ENCODE results near the gene IL18RAP.
A peak's percentile ranks its signal among the peaks of the same experiment; 100 is the strongest.

IL18RAP gene
- total RNA-seq, result 0.61 to 2.5 reads per million in 2 donors

- no peak for DNase-seq
Measured at GRCh38 chr2:102422910-102423309, at the start of gene IL18RAP. Gene IL18RAP (plus strand): TSS chr2:102423160. CDS start chr2:102423278, 118 bp downstream.

GRCh38 chr2:102376052-102376591 lies 46.8 kb upstream of the IL18RAP start:
- DNase-seq, result no peak

DNA sequence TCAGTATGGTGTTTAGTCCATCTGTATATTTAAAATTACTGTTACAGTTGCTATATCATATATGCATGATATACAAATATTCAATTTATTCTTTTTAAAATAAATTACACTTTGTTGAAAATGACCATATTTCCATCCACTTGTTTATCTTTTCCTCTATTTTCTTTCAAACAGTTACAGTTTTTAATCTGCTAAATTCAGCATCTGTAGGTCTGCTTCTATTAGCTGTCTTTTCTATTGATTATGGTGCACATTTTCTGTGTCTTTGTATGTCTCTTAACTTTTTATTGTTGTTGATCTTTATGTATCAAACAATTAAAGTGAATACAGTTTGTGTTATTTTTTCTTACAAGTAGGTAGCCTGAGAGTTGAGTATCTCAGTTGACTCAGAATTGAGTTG lies 39.2 kb upstream of the IL18RAP start:
- DNase-seq, result no peak

DNA sequence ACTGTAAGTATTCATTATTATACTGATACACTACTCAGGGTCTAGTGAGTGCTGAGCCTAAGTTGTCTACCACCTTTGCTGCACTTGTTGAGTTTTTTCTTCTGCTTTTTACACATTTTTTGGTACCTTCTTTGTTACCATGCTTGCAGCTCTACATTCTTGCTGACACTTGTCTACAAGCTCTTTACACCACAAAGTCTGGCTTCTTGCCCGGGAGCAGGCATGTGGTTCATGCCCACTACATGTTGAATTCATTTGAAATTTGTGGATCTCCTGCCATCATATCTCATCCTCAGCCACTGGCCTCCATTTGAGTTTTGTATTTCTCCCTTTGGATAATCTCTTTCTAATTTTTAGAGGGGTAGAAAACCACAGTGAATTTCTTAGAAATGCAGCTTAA lies 37.4 kb upstream of the IL18RAP start:
- no peak for DNase-seq

DNA sequence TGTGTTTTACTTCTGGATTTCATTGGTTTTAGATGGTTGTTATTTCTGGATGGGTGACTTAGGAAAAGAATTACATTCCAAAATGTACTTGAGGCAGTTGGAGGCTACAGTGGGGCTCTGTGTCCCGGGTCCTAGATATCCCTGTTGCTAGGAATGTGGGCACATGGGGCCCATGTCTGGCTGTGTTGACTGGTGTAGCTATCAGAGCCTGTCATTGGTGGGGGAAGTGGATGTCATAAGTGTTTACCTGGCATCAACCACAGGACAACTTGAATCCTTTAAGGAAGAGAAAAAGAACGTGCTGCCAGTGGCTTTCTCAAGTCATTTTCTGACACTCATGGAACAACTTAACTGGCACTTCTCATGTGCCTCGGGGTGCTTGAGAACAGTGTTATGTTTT lies 37.0 kb upstream of the IL18RAP start:
- DNase-seq, result no peak

DNA sequence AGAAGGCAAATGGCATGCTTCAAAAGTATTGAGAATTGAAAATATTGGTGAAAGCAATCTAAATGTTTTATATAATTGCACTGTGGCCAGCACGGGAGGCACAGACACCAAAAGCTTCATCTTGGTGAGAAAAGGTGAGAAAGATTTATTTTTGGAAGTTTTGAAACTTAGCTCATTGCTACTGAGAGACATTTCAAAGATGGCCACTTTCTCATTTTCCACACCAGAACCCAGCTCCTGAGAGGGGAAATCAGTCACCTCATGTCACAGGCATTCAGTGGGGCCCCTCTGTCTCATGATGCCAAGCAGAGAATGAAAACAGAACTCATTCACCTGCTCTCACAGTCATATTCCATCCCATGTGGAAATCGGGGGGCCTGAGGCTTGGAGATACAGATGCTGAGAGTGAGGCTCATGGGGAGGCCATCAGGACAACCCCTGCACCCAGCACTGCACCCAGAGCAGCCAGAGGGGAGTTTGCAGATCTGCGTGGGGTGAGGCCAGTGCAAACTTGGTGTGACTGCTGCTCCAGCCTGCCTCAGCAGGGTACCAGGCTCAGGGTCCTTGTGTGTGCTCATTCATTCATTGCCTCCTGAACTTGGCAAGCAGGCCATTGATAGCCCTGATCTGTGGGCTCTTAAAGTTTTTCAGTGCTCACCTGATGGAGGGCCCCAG lies 36.0 kb upstream of the IL18RAP start:
- no peak for DNase-seq

DNA sequence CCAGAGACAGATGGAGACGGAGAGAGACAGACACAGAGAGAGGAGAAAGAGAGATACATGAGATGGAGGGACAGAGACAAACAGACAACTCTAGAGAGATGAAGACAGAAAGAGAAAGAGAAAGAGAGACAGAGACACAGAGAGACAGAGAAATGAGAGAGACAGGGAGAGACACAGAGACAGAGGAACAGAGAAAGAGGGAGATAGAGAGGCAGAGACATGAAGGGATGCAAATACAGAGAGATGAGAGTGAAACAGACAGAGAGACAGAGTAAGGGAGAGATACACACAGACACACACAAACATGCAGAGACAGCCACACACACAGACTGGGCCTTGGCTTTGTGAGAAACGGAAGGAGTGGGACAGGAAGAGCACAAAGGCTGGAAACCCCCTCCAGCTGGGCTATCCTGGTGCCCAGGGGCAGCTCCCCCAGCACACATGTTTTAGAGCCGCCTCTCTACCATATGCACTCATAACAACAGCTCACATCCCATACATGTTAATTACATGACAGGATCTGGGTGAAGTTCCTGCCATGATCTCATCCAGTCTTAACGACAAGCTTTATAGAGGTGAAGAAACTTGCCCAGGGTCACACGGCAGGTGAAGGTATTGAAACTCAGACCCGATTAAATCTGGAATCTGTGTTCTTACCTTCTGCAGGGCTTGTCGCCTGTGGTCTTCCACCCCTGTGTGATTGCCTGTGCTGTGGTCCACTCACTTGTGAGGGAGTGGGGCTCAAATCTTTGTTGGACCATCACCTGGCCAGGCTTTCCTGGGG lies 35.0 kb upstream of the IL18RAP start:
- DNase-seq, result no peak

DNA sequence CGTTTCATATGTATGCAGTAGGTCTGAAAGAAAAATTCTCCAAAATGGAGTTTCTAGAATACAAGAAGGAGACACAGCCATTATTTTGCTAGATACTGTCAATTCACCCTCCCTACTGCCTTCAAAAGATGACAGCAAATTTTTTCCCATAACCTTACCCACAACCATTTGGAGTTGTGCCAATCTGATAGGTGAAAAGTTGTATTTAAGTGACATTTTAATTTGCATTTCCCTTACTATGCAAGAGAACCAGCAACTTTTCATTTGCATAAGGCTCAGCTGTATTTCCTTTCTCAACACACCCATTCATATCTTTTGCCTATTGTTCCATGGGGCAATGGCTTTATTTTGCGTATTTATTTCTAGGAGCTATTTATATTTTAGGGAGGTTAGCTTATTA lies 31.4 kb upstream of the IL18RAP start:
- DNase-seq, result peak in 2 of 5 experiments; percentile 47 to 73

DNA sequence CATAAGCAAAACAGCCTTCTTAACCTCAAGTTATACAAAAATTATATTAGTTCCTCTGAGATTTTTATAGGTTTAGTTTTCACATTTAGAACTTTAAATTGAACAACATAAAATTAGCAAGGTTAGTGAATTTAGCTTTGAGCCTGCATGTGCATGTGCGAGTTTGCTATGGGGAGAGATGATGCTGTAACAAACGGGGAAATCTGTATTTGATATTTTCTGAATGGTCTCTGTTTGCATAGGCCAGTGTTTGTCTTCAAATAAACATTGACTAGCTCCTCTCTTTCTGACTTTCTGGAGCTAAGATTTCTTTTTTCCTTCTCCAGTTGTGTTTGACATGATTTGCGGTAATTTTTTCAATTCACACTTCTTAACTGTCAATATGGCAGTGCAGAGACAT lies 30.9 kb upstream of the IL18RAP start:
- no peak for DNase-seq

- no peak for DNase-seq
Measured at GRCh38 chr2:102392942-102393341, 30.0 kb upstream of the IL18RAP start.

- no peak for DNase-seq
Measured at GRCh38 chr2:102396012-102396411, 26.9 kb upstream of the IL18RAP start.

GRCh38 chr2:102397209-102397608 lies 25.8 kb upstream of the IL18RAP start:
- no peak for DNase-seq

DNA sequence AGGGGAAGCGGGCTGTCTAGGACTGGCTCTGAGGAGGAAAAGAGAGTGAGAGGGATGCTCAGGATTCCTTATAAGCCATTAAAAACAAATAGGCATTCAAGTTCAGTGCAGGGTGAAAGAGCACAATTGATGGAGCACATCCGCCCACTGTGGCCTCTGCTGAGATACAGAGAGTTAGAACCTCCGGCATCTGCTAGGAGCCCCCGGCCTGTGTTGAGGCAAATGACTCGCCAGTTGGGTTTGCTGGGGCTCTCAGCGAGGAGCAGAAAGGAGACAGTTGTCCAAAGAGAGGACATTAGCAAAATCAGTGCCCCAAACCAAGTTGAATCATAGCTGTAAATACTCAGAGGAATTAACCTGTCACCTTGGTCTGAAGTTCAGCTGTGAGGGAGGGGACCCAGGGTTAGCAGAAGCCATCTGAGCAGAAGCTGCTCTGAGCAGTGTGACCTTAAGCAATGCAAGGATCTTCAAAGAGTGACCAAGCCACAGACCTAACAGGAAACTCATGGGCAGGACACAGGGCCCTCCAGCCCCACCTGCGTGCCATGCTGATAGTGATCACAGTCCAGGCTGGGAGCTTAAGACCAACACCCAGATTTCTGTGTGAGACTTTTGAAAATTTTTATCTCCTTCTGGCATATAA lies 23.3 kb upstream of the IL18RAP start:
- no peak for DNase-seq

- DNase-seq, result peak in 1 of 5 experiments; percentile 41
Measured at GRCh38 chr2:102401456-102401855, 21.5 kb upstream of the IL18RAP start.

DNA sequence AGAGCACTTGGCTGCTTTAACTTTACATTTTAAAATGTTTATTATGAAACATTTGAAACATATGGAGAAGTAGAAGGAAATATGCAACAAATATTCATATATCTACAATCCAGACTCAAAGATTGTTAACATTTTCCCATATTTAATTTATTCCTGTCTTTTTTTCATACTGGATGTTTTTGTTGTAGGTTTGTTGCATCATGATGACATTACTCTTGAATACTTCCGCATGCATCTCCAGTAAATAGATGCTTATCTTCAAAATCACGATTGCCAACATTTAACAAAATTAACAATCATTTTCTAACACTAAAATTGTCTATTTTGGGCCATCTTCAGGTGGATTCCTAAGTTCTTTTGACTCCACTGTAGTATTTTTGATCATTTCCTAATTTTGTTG lies 21.1 kb upstream of the IL18RAP start:
- DNase-seq, result no peak

- DNase-seq, result no peak
Measured at GRCh38 chr2:102410952-102411351, 12.0 kb upstream of the IL18RAP start.

- DNase-seq, result no peak
Measured at GRCh38 chr2:102412199-102412598, 10.8 kb upstream of the IL18RAP start.

DNA sequence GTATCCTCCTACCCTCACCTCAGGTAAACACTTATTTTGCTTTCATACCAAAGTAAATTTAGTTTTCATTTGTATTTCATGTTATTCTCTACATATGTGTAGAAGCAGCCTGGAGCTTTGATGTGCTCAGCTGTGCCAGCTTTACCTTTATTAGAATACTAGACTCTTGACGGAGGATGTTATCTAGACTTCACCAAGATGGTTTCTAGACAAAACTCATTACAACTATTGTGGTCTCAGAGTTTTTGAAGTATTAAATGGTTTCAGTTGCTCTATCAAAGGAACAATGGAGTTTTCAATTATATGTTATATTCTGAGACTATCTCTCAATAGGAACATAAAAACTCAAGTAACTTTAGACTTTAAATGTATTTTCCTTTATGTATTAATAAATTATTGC lies 5.0 kb upstream of the IL18RAP start:
- DNase-seq, result peak in 2 of 5 experiments; percentile 47 to 74

DNA sequence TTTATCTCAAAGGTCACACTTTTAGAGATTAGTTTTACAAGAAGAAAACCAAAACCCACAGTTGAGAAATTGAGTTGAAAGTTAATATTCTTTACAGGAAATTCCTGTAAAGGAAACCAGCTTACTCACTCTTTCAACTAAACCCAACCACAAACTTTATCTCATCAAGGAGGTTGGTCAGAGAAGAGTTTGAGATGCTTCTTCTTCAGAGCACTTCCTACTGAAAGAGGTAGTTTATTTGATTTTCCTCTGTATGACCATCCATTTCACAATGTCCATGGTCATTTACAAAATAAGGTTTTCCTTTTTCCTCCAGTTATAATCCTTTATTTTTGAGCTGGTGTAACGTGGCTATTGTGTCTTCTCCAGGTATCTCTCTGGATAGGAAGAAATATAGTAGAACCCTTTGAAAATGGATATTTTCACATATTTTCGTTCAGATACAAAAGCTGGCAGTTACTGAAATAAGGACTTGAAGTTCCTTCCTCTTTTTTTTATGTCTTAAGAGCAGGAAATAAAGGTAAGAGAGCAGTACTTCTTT lies 4.5 kb upstream of the IL18RAP start:
- peak in 2 of 5 experiments; percentile 65 to 90 for DNase-seq

DNA sequence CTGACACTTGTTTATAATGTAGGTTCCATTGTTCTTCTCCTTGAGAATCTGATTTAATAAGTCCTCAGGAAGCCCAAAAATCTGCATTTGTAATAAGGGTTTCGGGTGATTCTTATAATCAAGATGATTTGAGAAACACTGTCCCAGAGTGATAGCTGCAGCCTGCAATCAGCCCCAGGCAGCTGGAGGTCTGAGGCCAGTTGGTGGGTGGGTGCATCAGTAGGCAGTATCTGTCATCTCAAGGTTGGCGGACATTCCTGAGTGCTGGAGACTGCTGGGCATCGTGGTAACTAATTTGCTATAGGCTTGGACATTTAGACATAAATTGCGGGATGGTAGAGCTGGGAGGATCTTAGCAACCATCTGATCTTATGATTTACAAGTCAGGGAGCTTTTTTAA lies 2.7 kb upstream of the IL18RAP start:
- no peak for DNase-seq

GRCh38 chr2:102421890-102422759 lies 835 bp upstream of the IL18RAP start:
- DNase-seq, result no peak

- no peak for DNase-seq
Measured at GRCh38 chr2:102423368-102423767, 408 bp downstream of the IL18RAP start.
